Sigmoid colon (tissue), 7 donors: ENCODE results near the gene ZC3H13. TPM values are rescaled to one million over a fixed set of nuclear protein-coding genes. Genes with fewer than 3 reads are reported as not detected.

Experiments used
- DNase-seq: peaks from one replicate; pipeline ENCODE4 v3.0.0-alpha.2; 2019
- H3K27ac ChIP-seq, 4 donors: fragments of 200-600 bp; sonication (generic); one replicate each; pipeline ENCODE4 v1.5.1; 2016 to 2019; ENCODE audit warnings: mild to moderate bottlenecking in 1 of 4
- H3K27me3 ChIP-seq, 3 donors: fragments of 200-600 bp; sonication (generic); one replicate each; pipeline ENCODE4 v1.5.1; 2019; ENCODE audit warnings: mild to moderate bottlenecking in 1 of 3
- H3K36me3 ChIP-seq, 4 donors: fragments of 200-600 bp; sonication (generic); one replicate each; pipeline ENCODE4 v1.5.1; 2016 to 2019
- H3K4me1 ChIP-seq, 4 donors: fragments of 200-600 bp; sonication (generic); one replicate each; pipeline ENCODE4 v1.5.1; 2017 to 2019
- H3K4me3 ChIP-seq, 4 donors: fragments of 200-600 bp; sonication (generic); one replicate each; pipeline ENCODE4 v1.5.1; 2017 to 2019; ENCODE audit warnings: mild to moderate bottlenecking in 2 of 4, moderate library complexity in 1 of 4
- H3K9me3 ChIP-seq, 4 donors: fragments of 200-600 bp in 3 of 4; sonication (generic) in 3 of 4; one replicate each; pipeline versions ENCODE4 v1.5.1 to v1.6.1; 2013 to 2019
- EP300 ChIP-seq, 4 donors: sonication (generic); formaldehyde crosslinking; IDR thresholded peaks; one replicate each; pipeline ENCODE4 v1.6.1; 2017; ENCODE audit warnings: antibody characterized with exemption in 4 of 4
- POLR2A ChIP-seq, 2 donors: fragments of 450-650 bp; IDR thresholded peaks; one replicate each; pipeline ENCODE4 v1.6.1; 2016; ENCODE audit warnings: antibody characterized with exemption in 2 of 2, mild to moderate bottlenecking in 2 of 2, moderate library complexity in 2 of 2
- POLR2AphosphoS5 ChIP-seq, 4 donors: sonication (generic); formaldehyde crosslinking; IDR thresholded peaks; one replicate each; pipeline ENCODE4 v1.6.1; 2017; ENCODE audit warnings: antibody characterized with exemption in 4 of 4
- WGBS, 2 donors: extraction: QIAGEN DNeasy Blood & Tissue Kit; methylation state at CpG; one replicate each; pipeline ENCODE4 v1.1.7; 2013; 5-methylcytosine and 5-hydroxymethylcytosine counted together
- intact Hi-C: fragments of 100-400 bp; cut with DNase I; formaldehyde crosslinking; loops from one replicate; pipeline ENCODE4 v1.15.1; 2023
- polyA plus RNA-seq, 3 donors: library from polyadenylated mRNA; stranded (reverse); fragments of 200-250 nt; gene quantifications; one replicate each; pipeline ENCODE4 v1.2.3, GENCODE V29; 2013
- total RNA-seq, 4 donors: library from RNA; depleted of rRNA; stranded (reverse); fragments of >200 nt; gene quantifications; one replicate each; pipeline ENCODE4 v1.1.0, GENCODE V29; 2016
- TF ChIP-seq, protein P1 (sequence below), 4 experiments: fragments of 450-650 bp in 3 of 4; fragments of 200-600 bp in 1 of 4; IDR thresholded peaks; one replicate each; pipeline ENCODE4 v1.5.1; 2016 to 2019; ENCODE audit warnings: antibody characterized with exemption in 4 of 4, mild to moderate bottlenecking in 3 of 4, moderate library complexity in 2 of 4
- donor health status: healthy with polysubstance abuse.
- donor health status: Bipolar disorder and iron deficiency.
- donor health status: healthy.

ZC3H13 gene
- total and polyA plus RNA-seq, 7 donors = 5.8 to 45.3 (median 30.9) TPM

GRCh38 chr13:46008631-46009030 is 43.9 kb downstream of the ZC3H13 start:
- no peaks in the 10 kb centered on the region for H3K27me3 ChIP-seq
- peaks cover 0 to 80% (median 12%) of the 10 kb centered on the region in 4 donors for H3K36me3 ChIP-seq
- DNase-seq = no peak
- no peak overlapping the region for H3K4me3 ChIP-seq
- WGBS, 2 donors = 95 to 96% methylated on average over 2 of the region's 2 CpGs
- TF ChIP-seq POLR2A (IDR thresholded peaks at IDR 0.05) = no peak
- TF ChIP-seq POLR2AphosphoS5 (IDR thresholded peaks at IDR 0.05) = no peak
- TF ChIP-seq EP300 (IDR thresholded peaks at IDR 0.05) = no peak
- TF ChIP-seq, protein P1, sequence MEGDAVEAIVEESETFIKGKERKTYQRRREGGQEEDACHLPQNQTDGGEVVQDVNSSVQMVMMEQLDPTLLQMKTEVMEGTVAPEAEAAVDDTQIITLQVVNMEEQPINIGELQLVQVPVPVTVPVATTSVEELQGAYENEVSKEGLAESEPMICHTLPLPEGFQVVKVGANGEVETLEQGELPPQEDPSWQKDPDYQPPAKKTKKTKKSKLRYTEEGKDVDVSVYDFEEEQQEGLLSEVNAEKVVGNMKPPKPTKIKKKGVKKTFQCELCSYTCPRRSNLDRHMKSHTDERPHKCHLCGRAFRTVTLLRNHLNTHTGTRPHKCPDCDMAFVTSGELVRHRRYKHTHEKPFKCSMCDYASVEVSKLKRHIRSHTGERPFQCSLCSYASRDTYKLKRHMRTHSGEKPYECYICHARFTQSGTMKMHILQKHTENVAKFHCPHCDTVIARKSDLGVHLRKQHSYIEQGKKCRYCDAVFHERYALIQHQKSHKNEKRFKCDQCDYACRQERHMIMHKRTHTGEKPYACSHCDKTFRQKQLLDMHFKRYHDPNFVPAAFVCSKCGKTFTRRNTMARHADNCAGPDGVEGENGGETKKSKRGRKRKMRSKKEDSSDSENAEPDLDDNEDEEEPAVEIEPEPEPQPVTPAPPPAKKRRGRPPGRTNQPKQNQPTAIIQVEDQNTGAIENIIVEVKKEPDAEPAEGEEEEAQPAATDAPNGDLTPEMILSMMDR (IDR thresholded peaks at IDR 0.05) = no peak
- intact Hi-C loops = no loop called here
- H3K9me3 ChIP-seq = no peaks in the 10 kb centered on the region
- H3K4me1 ChIP-seq = no peaks in the 10 kb centered on the region
- H3K27ac ChIP-seq = no peak overlapping the region

- peaks cover 0 to 75% (median 15%) of the 10 kb centered on the region in 4 donors for H3K36me3 ChIP-seq
- WGBS, 2 donors = 90 to 94% methylated on average over 6 of the region's 6 CpGs
- no peaks in the 10 kb centered on the region for H3K27me3 ChIP-seq
- H3K27ac ChIP-seq = no peak overlapping the region
- no peaks in the 10 kb centered on the region for H3K4me1 ChIP-seq
- TF ChIP-seq POLR2A (IDR thresholded peaks at IDR 0.05) = no peak
- TF ChIP-seq, protein P1 (IDR thresholded peaks at IDR 0.05) = no peak
- TF ChIP-seq EP300 (IDR thresholded peaks at IDR 0.05) = no peak
- TF ChIP-seq POLR2AphosphoS5 (IDR thresholded peaks at IDR 0.05) = no peak
- no peak for DNase-seq
- intact Hi-C loops = no loop called here
- no peak overlapping the region for H3K4me3 ChIP-seq
- no peaks in the 10 kb centered on the region for H3K9me3 ChIP-seq
These were observed 45.7 kb downstream of the ZC3H13 start for GRCh38 chr13:46006688-46007452.

- no peaks in the 10 kb centered on the region for H3K27me3 ChIP-seq
- H3K36me3 ChIP-seq = peaks cover 0 to 73% (median 20%) of the 10 kb centered on the region in 4 donors
- WGBS, 2 donors = 98% methylated on average over 1 of the region's 1 CpG
- no peak overlapping the region for H3K27ac ChIP-seq
- intact Hi-C loops = no loop called here
- no peak for TF ChIP-seq POLR2AphosphoS5 (IDR thresholded peaks at IDR 0.05)
- no peak for TF ChIP-seq EP300 (IDR thresholded peaks at IDR 0.05)
- TF ChIP-seq, protein P1 (IDR thresholded peaks at IDR 0.05) = no peak
- no peak for TF ChIP-seq POLR2A (IDR thresholded peaks at IDR 0.05)
- H3K9me3 ChIP-seq = no peaks in the 10 kb centered on the region
- no peak for DNase-seq
- H3K4me1 ChIP-seq = no peaks in the 10 kb centered on the region
- no peak overlapping the region for H3K4me3 ChIP-seq
These were observed 48.1 kb downstream of the ZC3H13 start for GRCh38 chr13:46004491-46004890.

DNA sequence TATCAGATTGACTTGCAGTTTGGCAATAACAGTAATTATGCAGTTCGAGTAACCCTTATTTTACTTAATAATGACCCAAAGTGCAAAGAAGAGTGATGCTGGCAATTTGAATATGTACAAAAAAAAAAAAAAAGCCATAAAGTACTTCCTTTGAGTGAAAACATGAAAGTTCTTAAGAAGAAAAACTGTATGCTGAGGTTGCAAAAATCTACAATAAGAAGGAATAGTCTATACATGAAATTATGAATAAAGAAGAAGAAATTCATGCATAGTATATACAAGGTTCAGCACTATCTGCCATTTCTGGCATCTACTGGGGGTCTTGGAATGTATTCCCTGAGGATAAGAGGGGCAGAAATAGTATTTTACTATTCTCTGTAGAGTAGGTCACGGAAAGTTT is 55.9 kb downstream of the ZC3H13 start:
- DNase-seq = no peak
- no peak overlapping the region for H3K27ac ChIP-seq
- intact Hi-C loops = no loop called here
- H3K4me3 ChIP-seq = no peak overlapping the region
- peaks cover 0 to 51% (median 20%) of the 10 kb centered on the region in 4 donors for H3K36me3 ChIP-seq
- H3K27me3 ChIP-seq = no peaks in the 10 kb centered on the region
- no peaks in the 10 kb centered on the region for H3K9me3 ChIP-seq
- no peaks in the 10 kb centered on the region for H3K4me1 ChIP-seq
- TF ChIP-seq, protein P1 (IDR thresholded peaks at IDR 0.05) = no peak
- no peak for TF ChIP-seq POLR2AphosphoS5 (IDR thresholded peaks at IDR 0.05)
- no peak for TF ChIP-seq POLR2A (IDR thresholded peaks at IDR 0.05)
- TF ChIP-seq EP300 (IDR thresholded peaks at IDR 0.05) = no peak
- 93% methylated on average over 2 of the region's 2 CpGs for WGBS, 2 donors
